GM13976 (cell line): ENCODE results near the gene S100A12.

Experiments used
- DNase-seq: peaks from one replicate; pipeline ENCODE4 v3.0.0; 2012; ENCODE audit warnings: low spot score
- CTCF ChIP-seq: IDR thresholded peaks from 2 replicates; pipeline ENCODE4 v1.5.1; 2012; ENCODE audit warnings: borderline replicate concordance, mild to moderate bottlenecking; ENCODE audit not compliant: insufficient read depth; ENCODE audit errors: extremely low read depth, missing control alignments, control extremely low read depth
- in situ Hi-C: fragments of 300-500 bp; cut with MboI; formaldehyde crosslinking; loops from one replicate; pipeline ENCODE4 v1.12.0; 2022; ENCODE audit warnings: low sequenced_read_pairs, mixed read lengths, inconsistent platforms; ENCODE audit not compliant: unreplicated experiment

The S100A12 gene

GRCh38 chr1:153387785-153388184 is 12.4 kb upstream of the S100A12 start:
- no peak for TF ChIP-seq CTCF
- no peak for DNase-seq
- in situ Hi-C loops, result no loop called here

GRCh38 chr1:153387001-153387400 is 11.6 kb upstream of the S100A12 start:
- no peak for DNase-seq
- in situ Hi-C loops, result no loop called here
- TF ChIP-seq CTCF, result no peak

- TF ChIP-seq CTCF, result no peak
- in situ Hi-C loops, result no loop called here
- no peak for DNase-seq
Observed at GRCh38 chr1:153386500-153386901, 11.1 kb upstream of the S100A12 start.

- in situ Hi-C loops, result no loop called here
- TF ChIP-seq CTCF, result no peak
- no peak for DNase-seq
Observed at GRCh38 chr1:153384958-153385580, 9.6 kb upstream of the S100A12 start.

GRCh38 chr1:153380711-153381110 is 5.3 kb upstream of the S100A12 start:
- no peak for DNase-seq
- TF ChIP-seq CTCF, result no peak
- in situ Hi-C loops, result no loop called here

GRCh38 chr1:153379591-153379990 is 4.2 kb upstream of the S100A12 start:
- TF ChIP-seq CTCF, result no peak
- no peak for DNase-seq
- in situ Hi-C loops, result no loop called here
